Stimulated activated naive CD8-positive, alpha-beta T cell treated with anti-CD3 and anti-CD28 coated beads, Interleukin-15, amount 100 ng/mL, for 72 hours (primary cell): ENCODE data around the gene PALS1.

ENCODE experiments used
- ATAC-seq: fragments of 150-1000 bp; cut with Tn5 transposase; 2 replicates; pipeline ENCODE4 v1.10.0; 2021; ENCODE audit warnings: mild to moderate bottlenecking, moderate library complexity
- DNase-seq, 2 donors: peaks; one replicate each; pipeline ENCODE4 v3.0.0; 2021 to 2022
- H3K27ac Mint-ChIP-seq, 2 donors: one replicate each; pipeline ENCODE4 v1.8.0; 2022; ENCODE audit warnings: mild to moderate bottlenecking in 2 of 2, mixed read lengths in 2 of 2, moderate library complexity in 2 of 2
- H3K27me3 Mint-ChIP-seq: one replicate; pipeline ENCODE4 v1.8.0; 2022; ENCODE audit warnings: mixed read lengths
- H3K4me1 Mint-ChIP-seq: one replicate; pipeline ENCODE4 v1.8.0; 2022; ENCODE audit warnings: mild to moderate bottlenecking, mixed read lengths
- H3K4me3 Mint-ChIP-seq, 2 donors: one replicate each; pipeline ENCODE4 v1.8.0; 2022; ENCODE audit warnings: mild to moderate bottlenecking in 2 of 2, mixed read lengths in 2 of 2, moderate library complexity in 1 of 2
- H3K9me3 Mint-ChIP-seq, 2 donors: one replicate each; pipeline ENCODE4 v1.8.0; 2022; ENCODE audit warnings: mixed read lengths in 2 of 2

The PALS1 gene

DNA sequence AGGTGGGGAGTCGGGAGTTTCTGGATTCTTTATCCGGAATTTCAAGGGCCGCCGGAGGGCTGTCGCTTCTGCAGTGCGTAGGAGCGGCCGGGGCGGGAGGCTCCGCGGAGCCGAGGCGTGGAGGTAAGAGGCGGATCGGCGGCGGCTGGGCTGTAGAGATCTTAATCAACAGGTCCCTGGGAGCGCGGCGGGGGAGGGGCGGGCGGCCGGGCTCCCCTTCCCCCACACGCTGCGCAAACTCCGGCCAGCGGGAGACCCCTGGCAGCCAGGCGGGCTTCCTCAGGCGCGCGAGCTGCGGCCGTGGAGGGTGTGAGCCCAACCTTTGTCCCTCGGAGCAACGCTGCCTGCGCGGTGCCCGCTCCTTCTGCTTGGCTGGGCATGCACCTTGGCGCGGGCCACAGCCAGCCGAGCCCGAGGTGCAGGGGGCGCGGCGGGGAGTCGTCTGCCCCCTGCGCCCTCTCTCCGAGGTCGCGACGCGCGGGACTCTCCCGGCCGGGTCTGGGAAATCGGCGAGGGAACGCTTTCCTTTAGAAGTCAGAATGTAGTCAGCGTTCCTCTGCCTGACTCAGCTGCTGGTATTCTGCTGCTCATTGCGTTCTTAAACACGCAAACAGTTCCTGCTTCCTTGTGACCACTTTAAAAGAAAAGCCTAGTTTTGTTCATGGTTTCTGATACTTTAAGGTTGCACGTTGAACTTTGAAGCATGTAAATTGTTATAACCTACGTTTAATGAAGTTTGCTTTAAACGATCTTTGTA is at the start of gene PALS1:
TSS of gene PALS1 (plus strand) at position 25 of the 757 bp plus-strand sequence. CDS start 37,736 bp downstream, outside the sequence.
- peak within 1 kb of the TSS; percentile 93 to 95 for H3K27ac Mint-ChIP-seq
- peaks cover 8% of the 10 kb centered on the region for H3K27me3 Mint-ChIP-seq
- DNase-seq (peak in 1 of 2 donors; percentile 70), ATAC-seq (peak; percentile 77)
- H3K4me3 Mint-ChIP-seq = peak within 1 kb of the TSS; percentile 87 to 91
- H3K4me1 Mint-ChIP-seq = peaks cover 28% of the 10 kb centered on the region
- H3K9me3 Mint-ChIP-seq = no peaks in the 10 kb centered on the region

DNA sequence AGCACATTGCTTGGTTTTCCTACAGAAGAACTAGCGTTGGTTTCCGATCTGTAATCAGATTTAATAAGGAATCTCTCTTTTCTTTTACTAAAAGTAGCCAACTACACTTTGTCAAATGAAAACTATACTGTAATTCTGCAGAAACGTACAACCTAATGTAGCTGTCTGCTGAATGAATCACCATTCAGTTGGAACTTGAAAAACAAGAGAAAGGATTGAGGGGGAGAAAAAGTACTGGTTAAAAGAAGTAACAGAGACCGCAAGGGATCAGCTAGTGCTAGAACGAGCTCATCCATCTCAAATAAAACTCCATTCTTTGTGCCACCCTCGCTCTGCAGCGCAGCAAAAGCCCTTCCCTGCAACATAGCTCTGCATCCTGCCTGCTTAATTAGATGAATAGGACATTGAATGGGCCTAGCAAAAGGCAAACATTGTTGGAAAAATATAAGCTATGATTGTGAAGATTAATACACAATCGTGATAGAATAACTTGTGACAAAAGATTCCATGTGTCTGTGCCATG is 49.4 kb upstream of the PALS1 start:
- DNase-seq = no peak
- no peak overlapping the region for H3K27ac Mint-ChIP-seq
- H3K27me3 Mint-ChIP-seq = no peaks in the 10 kb centered on the region
- H3K4me3 Mint-ChIP-seq = no peak overlapping the region
- H3K9me3 Mint-ChIP-seq = no peaks in the 10 kb centered on the region
- H3K4me1 Mint-ChIP-seq = peaks cover 12% of the 10 kb centered on the region
- no peak for ATAC-seq

DNA sequence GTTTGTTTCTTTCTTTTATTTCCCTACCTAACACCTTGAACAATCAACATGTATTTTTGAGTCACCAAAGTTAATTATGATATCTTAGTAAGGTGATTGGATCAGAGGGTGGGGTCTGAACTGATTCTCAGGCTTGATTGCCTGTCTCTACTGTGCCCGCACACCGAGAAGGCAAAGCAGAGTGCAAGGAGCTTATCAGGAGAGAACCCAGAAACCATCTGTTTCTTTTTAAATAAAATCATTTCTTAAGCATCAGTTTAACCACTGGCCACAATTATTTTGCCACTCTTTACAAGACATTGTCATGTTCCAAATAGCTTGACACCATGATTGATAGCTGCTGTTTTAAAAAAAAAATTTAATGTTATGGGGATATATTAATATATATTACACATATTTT is 48.9 kb upstream of the PALS1 start:
- Mint-ChIP-seq H3K9me3 (no peaks in the 10 kb centered on the region), H3K4me1 (peaks cover 12% of the 10 kb centered on the region), H3K4me3 (no peak overlapping the region), H3K27ac (no peak overlapping the region), H3K27me3 (no peaks in the 10 kb centered on the region)
- no peak for DNase-seq
- ATAC-seq = no peak

DNA sequence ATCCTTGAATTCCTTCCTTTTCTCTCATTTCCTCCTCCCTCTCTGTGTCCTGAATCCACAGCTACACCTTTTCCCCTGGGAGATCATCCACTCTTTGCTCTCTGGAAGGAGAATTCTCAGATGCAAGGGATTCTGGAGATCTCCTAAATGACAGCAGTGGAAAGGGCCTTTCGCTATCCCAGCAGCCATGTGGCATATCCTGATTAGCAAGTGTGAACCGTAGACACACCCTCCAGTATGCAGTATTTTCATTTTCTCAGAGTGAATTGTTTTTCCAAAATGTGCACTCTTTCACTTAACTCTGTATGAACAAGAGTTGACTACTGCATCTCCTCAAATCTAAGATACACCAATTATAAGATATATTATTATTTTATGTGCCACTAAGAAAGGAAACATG is 46.0 kb upstream of the PALS1 start:
- DNase-seq (no peak), ATAC-seq (no peak)
- Mint-ChIP-seq H3K9me3 (no peaks in the 10 kb centered on the region), H3K27ac (no peak overlapping the region), H3K4me3 (no peak overlapping the region), H3K27me3 (peaks cover 7% of the 10 kb centered on the region), H3K4me1 (no peaks in the 10 kb centered on the region)

DNA sequence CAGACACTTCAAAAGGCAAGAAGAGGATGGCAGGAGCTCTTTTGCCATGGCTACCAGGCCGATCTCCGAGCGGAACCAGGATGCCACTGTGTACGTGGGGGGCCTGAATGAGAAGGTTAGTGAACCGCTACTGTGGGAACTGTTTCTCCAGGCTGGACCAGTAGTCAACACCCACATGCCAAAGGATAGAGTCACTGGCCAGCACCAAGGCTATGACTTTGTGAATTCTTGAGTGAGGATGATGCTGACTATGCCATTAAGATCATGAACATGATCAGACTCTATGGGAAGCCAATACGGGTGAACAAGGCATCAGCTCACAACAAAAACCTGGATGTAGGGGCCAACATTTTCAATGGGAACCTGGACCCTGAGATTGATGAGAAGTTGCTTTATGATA is 42.2 kb upstream of the PALS1 start:
- Mint-ChIP-seq H3K9me3 (no peaks in the 10 kb centered on the region), H3K27ac (no peak overlapping the region), H3K27me3 (peaks cover 14% of the 10 kb centered on the region), H3K4me3 (no peak overlapping the region), H3K4me1 (no peaks in the 10 kb centered on the region)
- DNase-seq = no peak
- no peak for ATAC-seq

DNA sequence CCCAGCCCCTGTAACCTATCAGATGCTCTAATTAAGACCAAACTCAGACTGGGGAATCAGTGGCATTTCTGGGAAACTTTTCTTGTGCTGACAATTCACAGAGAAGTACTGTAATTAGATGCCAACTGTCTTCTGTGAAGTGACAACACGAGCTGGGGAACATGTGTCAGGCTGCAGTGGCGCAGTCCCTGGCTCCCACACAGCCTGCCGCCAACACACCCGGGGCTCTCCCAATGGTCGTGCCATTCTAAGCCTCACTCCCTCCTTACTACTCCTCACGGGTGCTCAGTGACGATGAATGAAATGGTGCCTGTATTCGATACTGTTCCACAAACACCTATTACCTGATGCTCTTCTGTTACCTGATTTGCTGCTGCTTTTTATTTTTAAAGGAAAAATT is 33.4 kb upstream of the PALS1 start:
- no peak overlapping the region for H3K27ac Mint-ChIP-seq
- ATAC-seq = no peak
- no peak for DNase-seq
- H3K4me3 Mint-ChIP-seq = no peak overlapping the region
- H3K4me1 Mint-ChIP-seq = peaks cover 5% of the 10 kb centered on the region
- H3K27me3 Mint-ChIP-seq = no peaks in the 10 kb centered on the region
- H3K9me3 Mint-ChIP-seq = no peaks in the 10 kb centered on the region

DNA sequence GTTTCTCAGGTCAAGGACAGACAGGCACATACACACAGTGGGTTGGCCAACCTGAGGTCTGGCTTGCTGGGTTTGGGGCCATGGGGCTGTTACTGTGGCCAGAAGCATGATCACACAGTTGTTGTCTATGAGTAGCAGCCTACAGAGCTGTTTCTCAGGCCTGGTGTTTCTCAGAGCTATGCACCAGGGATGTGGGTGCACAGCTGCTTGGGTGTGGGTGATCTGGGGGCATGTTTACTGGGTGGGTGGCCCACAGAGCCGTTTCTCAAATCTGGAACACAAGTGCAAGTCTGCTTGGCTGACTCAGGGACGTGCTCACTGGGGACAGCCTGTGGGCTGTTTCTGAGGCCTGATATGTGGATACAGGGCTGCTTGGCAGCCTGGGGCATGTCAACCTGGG is 23.1 kb upstream of the PALS1 start:
- DNase-seq (no peak), ATAC-seq (no peak)
- Mint-ChIP-seq H3K9me3 (no peaks in the 10 kb centered on the region), H3K27me3 (no peaks in the 10 kb centered on the region), H3K27ac (no peak overlapping the region), H3K4me1 (no peaks in the 10 kb centered on the region), H3K4me3 (no peak overlapping the region)

DNA sequence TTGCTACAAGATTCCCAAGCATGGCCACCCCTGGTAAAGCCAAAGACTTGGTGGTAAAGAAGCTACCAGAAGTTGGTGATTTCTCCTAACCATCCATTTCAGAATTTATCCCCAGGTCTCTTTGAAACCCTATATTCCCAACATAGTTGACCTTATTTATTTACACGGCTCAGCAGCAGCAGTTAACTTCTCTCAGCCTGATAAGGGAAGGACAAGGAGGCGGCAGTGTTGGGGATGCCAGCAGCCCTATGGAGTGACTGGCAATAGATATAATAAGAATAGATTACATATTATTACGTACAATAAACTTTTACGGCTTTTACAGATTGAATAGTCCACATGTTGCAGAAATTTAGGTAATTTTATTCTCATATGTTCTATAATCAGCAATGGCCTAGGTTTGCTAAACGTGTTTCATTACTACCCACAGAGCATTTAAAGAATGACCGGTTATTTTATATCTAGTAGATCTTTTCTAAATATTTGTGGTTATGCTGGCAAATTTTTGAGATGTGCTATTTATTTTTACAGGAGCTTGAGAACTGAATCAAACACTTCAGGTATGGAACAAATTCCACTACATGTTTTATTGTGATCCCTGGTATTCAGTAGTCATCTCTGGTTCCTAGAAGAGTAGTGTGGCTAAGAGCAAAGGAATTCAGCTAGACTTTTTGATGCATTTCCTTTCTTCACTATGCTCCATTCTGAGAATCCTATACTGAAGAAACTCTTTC is 19.8 kb upstream of the PALS1 start:
- Mint-ChIP-seq H3K27me3 (peaks cover 13% of the 10 kb centered on the region), H3K4me3 (no peak overlapping the region), H3K9me3 (no peaks in the 10 kb centered on the region), H3K27ac (no peak overlapping the region), H3K4me1 (no peaks in the 10 kb centered on the region)
- DNase-seq (no peak), ATAC-seq (no peak)

DNA sequence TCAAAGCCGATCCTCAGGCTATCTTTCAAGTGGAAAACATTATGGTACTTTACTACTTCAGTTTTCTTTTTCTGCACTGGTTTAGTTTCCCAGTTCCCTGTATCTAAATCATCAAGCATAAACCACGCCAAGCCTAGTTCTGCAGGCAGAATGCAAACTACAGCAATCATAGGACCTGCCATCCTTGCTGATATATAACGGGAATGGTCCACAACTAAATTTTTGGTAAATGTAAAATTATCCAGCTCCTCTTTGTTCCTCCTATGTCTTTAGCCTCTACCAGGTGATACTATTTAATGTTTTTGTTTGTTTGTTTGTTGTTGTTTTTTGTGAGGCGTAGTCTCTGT is 19.3 kb upstream of the PALS1 start:
- Mint-ChIP-seq H3K27ac (peak overlapping the region in 1 of 2 donors; percentile 68), H3K27me3 (peaks cover 13% of the 10 kb centered on the region), H3K4me1 (no peaks in the 10 kb centered on the region), H3K4me3 (no peak overlapping the region), H3K9me3 (no peaks in the 10 kb centered on the region)
- DNase-seq = no peak
- ATAC-seq = no peak

DNA sequence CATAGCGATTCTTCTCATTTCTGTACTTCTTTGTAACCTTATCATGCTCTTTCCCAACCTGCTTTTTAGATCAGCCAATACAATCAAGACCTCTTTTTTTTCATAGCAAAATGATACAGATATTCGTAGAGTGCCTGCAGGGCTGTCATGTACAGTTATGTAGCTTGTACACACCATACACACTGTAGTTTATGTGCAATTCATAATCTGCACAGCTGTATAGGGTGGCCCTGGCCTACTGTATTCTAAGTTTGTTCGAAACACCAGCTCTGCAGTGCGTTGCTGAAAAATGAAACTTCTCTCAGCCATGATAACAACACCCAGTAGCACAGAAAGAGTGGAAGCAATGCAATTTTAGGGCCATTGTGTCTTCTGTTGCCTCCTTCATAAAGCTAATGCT is 15.7 kb upstream of the PALS1 start:
- no peak for DNase-seq
- Mint-ChIP-seq H3K9me3 (no peaks in the 10 kb centered on the region), H3K27ac (peak overlapping the region in 1 of 2 donors; percentile 37), H3K4me3 (no peak overlapping the region), H3K4me1 (no peaks in the 10 kb centered on the region), H3K27me3 (peaks cover 13% of the 10 kb centered on the region)
- ATAC-seq = no peak

DNA sequence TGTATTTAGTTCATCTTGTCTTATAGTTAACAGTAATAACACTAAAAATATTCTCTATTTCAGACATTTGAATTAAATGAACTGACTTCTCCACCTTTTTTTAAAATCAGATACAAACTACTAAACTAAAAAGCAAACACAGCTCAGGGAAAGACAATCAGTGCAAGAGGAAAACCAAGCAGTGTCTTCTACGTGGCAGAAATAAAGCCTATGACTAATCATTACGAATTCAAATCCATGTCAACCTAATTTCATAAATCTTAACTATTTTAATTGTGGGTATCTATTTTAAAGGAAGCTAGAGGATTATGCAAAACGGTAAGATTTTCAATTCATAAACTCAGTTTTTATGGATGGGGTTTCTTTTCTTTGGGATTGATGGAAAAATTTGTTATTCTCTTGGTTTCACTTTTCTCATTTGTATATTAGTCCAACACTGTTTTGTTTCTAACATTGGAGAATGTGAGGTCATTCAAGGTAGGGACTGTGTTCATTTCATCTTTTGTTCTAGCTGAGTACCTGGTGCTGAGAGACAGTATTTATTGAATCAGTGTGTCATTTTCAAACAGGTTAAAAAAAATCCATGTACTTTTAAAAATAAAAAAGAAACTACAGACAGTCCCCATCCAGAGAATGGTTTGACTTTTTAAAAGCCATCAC is 12.8 kb upstream of the PALS1 start:
- DNase-seq (no peak), ATAC-seq (no peak)
- H3K4me1 Mint-ChIP-seq = no peaks in the 10 kb centered on the region
- H3K27me3 Mint-ChIP-seq = peaks cover 13% of the 10 kb centered on the region
- H3K4me3 Mint-ChIP-seq = no peak overlapping the region
- H3K27ac Mint-ChIP-seq = no peak overlapping the region
- no peaks in the 10 kb centered on the region for H3K9me3 Mint-ChIP-seq

DNA sequence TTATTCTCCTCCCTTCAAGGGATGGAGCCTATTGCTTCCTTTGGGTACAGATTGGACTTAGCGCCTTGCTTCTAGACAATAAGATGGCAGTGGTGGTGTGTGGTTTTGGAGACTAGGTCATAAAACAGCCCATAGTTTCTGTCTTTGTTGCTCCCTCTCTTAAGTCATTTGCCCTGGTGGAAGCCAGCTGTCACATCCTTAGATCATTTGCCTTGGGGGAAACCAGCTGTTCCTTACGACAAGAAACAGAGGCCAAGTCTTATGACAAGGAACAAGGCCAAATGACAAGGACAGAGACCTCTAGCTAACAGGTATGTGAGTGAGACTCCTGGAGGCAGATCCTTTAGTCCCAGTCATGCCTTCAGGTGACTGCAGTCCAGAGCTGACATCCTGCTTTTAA is 9.2 kb upstream of the PALS1 start:
- DNase-seq = no peak
- no peaks in the 10 kb centered on the region for H3K4me1 Mint-ChIP-seq
- no peak overlapping the region for H3K4me3 Mint-ChIP-seq
- no peak for ATAC-seq
- no peaks in the 10 kb centered on the region for H3K27me3 Mint-ChIP-seq
- no peaks in the 10 kb centered on the region for H3K9me3 Mint-ChIP-seq
- no peak overlapping the region for H3K27ac Mint-ChIP-seq

DNA sequence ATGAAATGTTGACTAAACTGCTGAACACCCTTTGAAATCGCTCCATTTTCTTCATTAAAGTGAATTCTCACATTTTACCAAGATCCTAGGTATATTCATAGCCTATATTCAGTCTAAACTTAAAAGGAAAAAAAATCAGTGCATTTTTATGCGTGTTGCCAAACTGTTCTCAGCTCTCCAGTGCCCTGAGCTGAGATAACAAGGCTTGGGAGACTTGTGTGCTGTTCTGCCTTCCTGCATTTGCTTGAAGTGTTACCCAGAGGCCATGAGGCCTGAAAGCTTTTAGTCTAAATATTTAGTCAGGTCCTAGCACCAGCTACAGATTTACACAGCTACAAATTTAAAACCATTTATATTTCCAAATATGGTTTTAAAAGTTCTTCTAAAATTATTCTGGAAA is 8.6 kb upstream of the PALS1 start:
- Mint-ChIP-seq H3K27ac (no peak overlapping the region), H3K27me3 (no peaks in the 10 kb centered on the region), H3K4me1 (no peaks in the 10 kb centered on the region), H3K4me3 (no peak overlapping the region), H3K9me3 (no peaks in the 10 kb centered on the region)
- ATAC-seq (no peak), DNase-seq (no peak)

DNA sequence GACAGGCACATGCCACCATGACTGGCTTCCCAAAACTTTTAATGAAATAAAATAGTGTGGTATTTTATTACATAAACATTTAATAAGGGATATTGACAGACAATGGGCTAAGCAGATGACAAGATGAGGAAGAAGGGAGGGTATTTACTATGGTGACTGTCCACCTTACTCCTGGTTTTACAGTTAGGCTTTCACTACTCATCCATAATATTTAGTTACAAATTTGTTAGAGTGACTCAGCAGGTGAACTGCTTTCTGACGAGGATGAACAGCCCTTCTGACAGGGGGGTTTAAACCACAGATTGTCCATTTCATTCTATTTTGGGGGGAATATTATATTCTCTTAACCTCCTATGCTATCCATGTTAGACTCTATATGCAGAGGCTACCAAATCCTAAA is 3.6 kb upstream of the PALS1 start:
- Mint-ChIP-seq H3K9me3 (no peaks in the 10 kb centered on the region), H3K27me3 (peaks cover 8% of the 10 kb centered on the region), H3K4me1 (peaks cover 14% of the 10 kb centered on the region), H3K27ac (no peak overlapping the region), H3K4me3 (no peak overlapping the region)
- DNase-seq (no peak), ATAC-seq (no peak)

DNA sequence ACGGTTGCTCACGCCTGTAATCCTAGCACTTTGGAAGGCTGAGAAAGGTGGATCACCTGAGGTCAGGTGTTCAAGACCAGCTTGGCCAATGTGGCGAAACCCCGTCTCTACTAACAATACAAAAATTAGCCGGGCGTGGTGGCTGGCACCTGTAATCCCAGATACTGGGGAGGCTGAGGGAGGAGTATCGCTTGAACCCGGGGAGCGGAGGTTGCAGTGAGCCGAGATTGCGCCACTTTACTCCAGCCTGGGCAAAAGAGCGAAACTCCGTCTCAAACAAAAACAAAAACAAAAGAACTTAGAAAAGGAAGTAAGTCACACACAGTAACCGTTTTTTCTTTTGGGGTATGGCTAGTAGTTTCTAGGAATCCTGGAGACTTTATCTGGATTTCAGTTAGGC is 1.7 kb upstream of the PALS1 start:
- H3K27ac Mint-ChIP-seq = no peak overlapping the region
- H3K9me3 Mint-ChIP-seq = no peaks in the 10 kb centered on the region
- H3K4me3 Mint-ChIP-seq = peak overlapping the region in 1 of 2 donors; percentile 87
- H3K27me3 Mint-ChIP-seq = peaks cover 8% of the 10 kb centered on the region
- no peak for ATAC-seq
- peaks cover 24% of the 10 kb centered on the region for H3K4me1 Mint-ChIP-seq
- no peak for DNase-seq
